Transverse colon (tissue), 4 donors: ENCODE data around the gene PYGL.

Source experiments
- EP300 ChIP-seq: sonication (generic); formaldehyde crosslinking; IDR thresholded peaks from one replicate; pipeline ENCODE4 v1.6.1; 2017; ENCODE audit warnings: antibody characterized with exemption, low read depth
- POLR2A ChIP-seq: fragments of 450-650 bp; IDR thresholded peaks from one replicate; pipeline ENCODE4 v1.6.1; 2016; ENCODE audit warnings: antibody characterized with exemption, mild to moderate bottlenecking, moderate library complexity
- POLR2AphosphoS5 ChIP-seq, 3 donors: sonication (generic); formaldehyde crosslinking; IDR thresholded peaks; one replicate each; pipeline ENCODE4 v1.6.1; 2016; ENCODE audit warnings: antibody characterized with exemption in 3 of 3
- TF ChIP-seq, protein P1 (sequence below), 5 experiments: fragments of 200-600 bp in 3 of 5; fragments of 450-650 bp in 2 of 5; sonication (generic) in 3 of 5; IDR thresholded peaks; 1 replicate in 2 of 5; 2 replicates in 3 of 5; pipeline ENCODE4 v1.5.1; 2016 to 2017; ENCODE audit warnings: antibody characterized with exemption in 5 of 5, inconsistent platforms in 3 of 5, mild to moderate bottlenecking in 2 of 5, moderate library complexity in 1 of 5

GRCh38 chr14:50936016-50936340 lies 8.3 kb downstream of the PYGL start:
- TF ChIP-seq POLR2AphosphoS5 (IDR thresholded peaks at IDR 0.05) (no peak), POLR2A (no peak), EP300 (no peak)
- TF ChIP-seq, protein P1, sequence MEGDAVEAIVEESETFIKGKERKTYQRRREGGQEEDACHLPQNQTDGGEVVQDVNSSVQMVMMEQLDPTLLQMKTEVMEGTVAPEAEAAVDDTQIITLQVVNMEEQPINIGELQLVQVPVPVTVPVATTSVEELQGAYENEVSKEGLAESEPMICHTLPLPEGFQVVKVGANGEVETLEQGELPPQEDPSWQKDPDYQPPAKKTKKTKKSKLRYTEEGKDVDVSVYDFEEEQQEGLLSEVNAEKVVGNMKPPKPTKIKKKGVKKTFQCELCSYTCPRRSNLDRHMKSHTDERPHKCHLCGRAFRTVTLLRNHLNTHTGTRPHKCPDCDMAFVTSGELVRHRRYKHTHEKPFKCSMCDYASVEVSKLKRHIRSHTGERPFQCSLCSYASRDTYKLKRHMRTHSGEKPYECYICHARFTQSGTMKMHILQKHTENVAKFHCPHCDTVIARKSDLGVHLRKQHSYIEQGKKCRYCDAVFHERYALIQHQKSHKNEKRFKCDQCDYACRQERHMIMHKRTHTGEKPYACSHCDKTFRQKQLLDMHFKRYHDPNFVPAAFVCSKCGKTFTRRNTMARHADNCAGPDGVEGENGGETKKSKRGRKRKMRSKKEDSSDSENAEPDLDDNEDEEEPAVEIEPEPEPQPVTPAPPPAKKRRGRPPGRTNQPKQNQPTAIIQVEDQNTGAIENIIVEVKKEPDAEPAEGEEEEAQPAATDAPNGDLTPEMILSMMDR (IDR thresholded peaks at IDR 0.05): no peak
